GM23338 (cell line): ENCODE results near the gene SLC25A48.

ENCODE experiments used
- CREB1 ChIP-seq: fragments of 250-450 bp; sonication (Bioruptor Pico); IDR thresholded peaks from 2 replicates; pipeline ENCODE4 v1.5.0; 2020; ENCODE audit warnings: low read depth, mild to moderate bottlenecking, moderate library complexity
- CTCF ChIP-seq, 2 experiments: fragments of 200-600 bp in 1 of 2; sonication (generic) in 1 of 2; conservative IDR thresholded peaks; 2 replicates each; pipeline versions ENCODE4 v1.5.1 to v1.6.1; 2016 to 2017; ENCODE audit warnings: antibody characterized with exemption in 2 of 2, low read depth in 2 of 2, mild to moderate bottlenecking in 2 of 2, moderate library complexity in 1 of 2
- ETS1 ChIP-seq: IDR thresholded peaks from 2 replicates; pipeline ENCODE4 v1.6.1; 2016; ENCODE audit warnings: antibody characterized with exemption
- EZH2 ChIP-seq: fragments of 200-600 bp; sonication (generic); IDR thresholded peaks from one replicate; pipeline ENCODE4 v1.8.0; 2017; ENCODE audit warnings: antibody characterized with exemption, mild to moderate bottlenecking, low read depth; ENCODE audit not compliant: unreplicated experiment
- EZH2phosphoT487 ChIP-seq: fragments of 200-600 bp; sonication (generic); IDR thresholded peaks from one replicate; pipeline ENCODE4 v1.8.1; 2018; ENCODE audit warnings: antibody characterized with exemption; ENCODE audit not compliant: unreplicated experiment
- JUNB ChIP-seq: IDR thresholded peaks from one replicate; pipeline ENCODE4 v1.6.1; 2016; ENCODE audit warnings: antibody characterized with exemption; ENCODE audit not compliant: unreplicated experiment
- NANOG ChIP-seq: IDR thresholded peaks from 2 replicates; pipeline ENCODE4 v1.6.1; 2016; ENCODE audit warnings: antibody characterized with exemption, borderline replicate concordance
- POLR2AphosphoS5 ChIP-seq: IDR thresholded peaks from 2 replicates; pipeline ENCODE4 v1.6.1; 2016; ENCODE audit warnings: antibody characterized with exemption, low read depth
- REST ChIP-seq: IDR thresholded peaks from one replicate; pipeline ENCODE4 v1.6.1; 2018; ENCODE audit warnings: antibody characterized with exemption; ENCODE audit not compliant: unreplicated experiment
- STAT1 ChIP-seq: IDR thresholded peaks from one replicate; pipeline ENCODE4 v1.6.1; 2016; ENCODE audit warnings: antibody characterized with exemption; ENCODE audit not compliant: unreplicated experiment
- ZNF331 ChIP-seq: fragments of 250-450 bp; sonication (Bioruptor Pico); IDR thresholded peaks from 2 replicates; pipeline ENCODE4 v1.5.0; 2020; ENCODE audit warnings: low read depth, mild to moderate bottlenecking, moderate library complexity
- ZNF462 ChIP-seq: fragments of 250-450 bp; sonication (Bioruptor Pico); IDR thresholded peaks from 2 replicates; pipeline ENCODE4 v1.5.0; 2020; ENCODE audit warnings: mild to moderate bottlenecking, moderate library complexity

GRCh38 chr5:135826994-135827671 is 7.3 kb upstream of the SLC25A48 start:
- TF ChIP-seq POLR2AphosphoS5: no peak
- no peak for TF ChIP-seq CREB1 (CRISPR knock-in tag)
- TF ChIP-seq CTCF (conservative IDR thresholded peaks at IDR 0.05; ENCODE audit: low read depth in 2 of 2): no peak
- no peak for TF ChIP-seq EZH2
- TF ChIP-seq REST: no peak
- TF ChIP-seq EZH2phosphoT487: no peak
- no peak for TF ChIP-seq JUNB
- no peak for TF ChIP-seq ETS1
- TF ChIP-seq ZNF331 (CRISPR knock-in tag): no peak
- no peak for TF ChIP-seq NANOG
- TF ChIP-seq STAT1: no peak
- TF ChIP-seq ZNF462 (CRISPR knock-in tag): no peak
